ENCODE results near the gene MSANTD1.

- TF ChIP-seq CTCF (conservative IDR thresholded peaks at IDR 0.05; ENCODE audit: low read depth, low read length): no peak
- TF ChIP-seq EZH2phosphoT487 (IDR thresholded peaks at IDR 0.05; ENCODE audit: borderline replicate concordance, low read length): no peak
- TF ChIP-seq EZH2 (IDR thresholded peaks at IDR 0.05; ENCODE audit: low read length, unreplicated experiment): no peak
Observed at GRCh38 chr4:3237266-3237665, 11.7 kb upstream of the MSANTD1 start.

Data from PC-3 (cell line).